Endothelial cell of coronary artery (primary cell): Measurements from ENCODE around the gene MOCS3. TPM values are rescaled to one million over a fixed set of nuclear protein-coding genes. Genes with fewer than 3 reads are reported as not detected.

Experiments
- total RNA-seq: library from RNA; depleted of rRNA; stranded (reverse); fragments of >200 nt; gene quantifications from 2 replicates; pipeline ENCODE4 v1.2.3, GENCODE V29; 2014

MOCS3 gene, protein sequence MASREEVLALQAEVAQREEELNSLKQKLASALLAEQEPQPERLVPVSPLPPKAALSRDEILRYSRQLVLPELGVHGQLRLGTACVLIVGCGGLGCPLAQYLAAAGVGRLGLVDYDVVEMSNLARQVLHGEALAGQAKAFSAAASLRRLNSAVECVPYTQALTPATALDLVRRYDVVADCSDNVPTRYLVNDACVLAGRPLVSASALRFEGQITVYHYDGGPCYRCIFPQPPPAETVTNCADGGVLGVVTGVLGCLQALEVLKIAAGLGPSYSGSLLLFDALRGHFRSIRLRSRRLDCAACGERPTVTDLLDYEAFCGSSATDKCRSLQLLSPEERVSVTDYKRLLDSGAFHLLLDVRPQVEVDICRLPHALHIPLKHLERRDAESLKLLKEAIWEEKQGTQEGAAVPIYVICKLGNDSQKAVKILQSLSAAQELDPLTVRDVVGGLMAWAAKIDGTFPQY
- 7.5 and 8.6 TPM in 2 replicates for total RNA-seq

DNA sequence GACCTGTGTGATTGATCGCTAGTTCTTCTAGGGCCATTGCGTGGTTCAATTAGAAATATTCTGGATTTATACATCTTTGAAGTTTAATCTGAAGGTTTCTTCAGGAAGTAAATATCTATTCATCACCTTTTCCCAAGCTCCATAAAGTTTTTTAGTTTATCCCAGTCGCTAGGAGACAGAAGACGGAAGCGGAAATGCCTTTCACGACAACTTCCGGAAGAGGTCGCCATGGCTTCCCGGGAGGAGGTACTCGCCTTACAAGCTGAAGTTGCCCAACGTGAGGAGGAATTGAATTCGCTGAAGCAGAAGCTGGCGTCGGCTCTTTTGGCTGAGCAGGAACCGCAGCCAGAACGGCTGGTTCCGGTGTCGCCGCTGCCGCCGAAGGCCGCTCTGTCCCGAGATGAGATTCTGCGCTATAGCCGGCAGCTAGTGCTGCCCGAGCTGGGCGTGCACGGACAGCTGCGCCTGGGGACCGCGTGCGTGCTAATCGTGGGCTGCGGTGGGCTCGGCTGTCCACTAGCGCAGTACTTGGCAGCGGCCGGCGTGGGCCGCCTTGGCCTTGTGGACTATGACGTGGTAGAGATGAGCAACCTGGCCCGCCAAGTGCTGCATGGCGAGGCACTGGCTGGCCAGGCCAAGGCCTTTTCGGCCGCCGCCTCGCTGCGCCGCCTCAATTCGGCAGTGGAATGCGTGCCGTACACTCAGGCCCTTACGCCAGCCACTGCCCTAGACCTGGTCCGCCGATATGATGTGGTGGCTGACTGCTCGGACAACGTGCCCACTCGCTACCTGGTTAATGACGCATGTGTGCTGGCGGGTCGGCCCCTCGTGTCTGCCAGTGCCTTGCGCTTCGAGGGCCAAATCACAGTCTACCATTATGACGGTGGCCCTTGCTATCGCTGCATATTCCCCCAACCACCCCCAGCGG lies at the start of gene MOCS3:
TSS of gene MOCS3 (plus strand) at position 204 of the 928 bp plus-strand sequence. CDS start at position 229, 25 bp downstream.

DNA sequence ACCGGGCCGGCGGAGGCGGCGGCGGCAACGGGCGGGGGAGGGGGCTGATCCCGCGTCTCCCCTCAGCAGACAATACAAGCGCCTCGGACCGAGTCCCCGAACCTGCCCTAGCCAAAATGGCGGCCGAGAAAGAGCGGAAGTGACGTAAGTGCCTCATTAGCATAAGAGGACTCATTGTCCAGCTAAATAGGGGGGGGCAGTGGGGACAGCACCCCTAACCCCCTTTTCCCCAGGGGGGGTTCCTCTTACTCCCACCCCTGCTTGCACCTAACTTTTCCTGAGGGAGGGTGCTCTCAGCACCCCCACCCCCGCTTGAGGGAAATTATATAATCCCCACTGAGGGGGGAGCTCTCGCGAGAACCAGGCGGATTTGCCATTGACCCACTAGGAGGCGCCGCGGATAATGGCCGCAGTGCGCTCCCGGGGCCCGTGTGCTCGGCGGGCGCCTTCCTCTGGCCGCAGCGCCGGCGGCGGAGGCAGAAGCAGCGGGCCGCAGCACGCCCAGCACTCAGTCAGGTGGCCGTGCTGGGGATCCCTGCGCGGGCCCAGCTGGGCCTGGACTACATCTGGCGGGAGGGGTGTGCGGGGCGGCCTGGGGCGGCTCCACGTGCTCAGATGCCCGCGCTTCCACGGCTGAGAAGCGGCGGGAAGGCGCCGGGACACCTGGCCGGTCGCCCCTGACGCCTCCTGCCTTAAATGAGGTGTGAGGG lies 27.2 kb upstream of the MOCS3 start, which contains the start of gene ADNP:
TSS of gene ADNP (minus strand) at position 132 of the 710 bp plus-strand sequence. CDS start 27,441 bp downstream, outside the sequence.

DNA sequence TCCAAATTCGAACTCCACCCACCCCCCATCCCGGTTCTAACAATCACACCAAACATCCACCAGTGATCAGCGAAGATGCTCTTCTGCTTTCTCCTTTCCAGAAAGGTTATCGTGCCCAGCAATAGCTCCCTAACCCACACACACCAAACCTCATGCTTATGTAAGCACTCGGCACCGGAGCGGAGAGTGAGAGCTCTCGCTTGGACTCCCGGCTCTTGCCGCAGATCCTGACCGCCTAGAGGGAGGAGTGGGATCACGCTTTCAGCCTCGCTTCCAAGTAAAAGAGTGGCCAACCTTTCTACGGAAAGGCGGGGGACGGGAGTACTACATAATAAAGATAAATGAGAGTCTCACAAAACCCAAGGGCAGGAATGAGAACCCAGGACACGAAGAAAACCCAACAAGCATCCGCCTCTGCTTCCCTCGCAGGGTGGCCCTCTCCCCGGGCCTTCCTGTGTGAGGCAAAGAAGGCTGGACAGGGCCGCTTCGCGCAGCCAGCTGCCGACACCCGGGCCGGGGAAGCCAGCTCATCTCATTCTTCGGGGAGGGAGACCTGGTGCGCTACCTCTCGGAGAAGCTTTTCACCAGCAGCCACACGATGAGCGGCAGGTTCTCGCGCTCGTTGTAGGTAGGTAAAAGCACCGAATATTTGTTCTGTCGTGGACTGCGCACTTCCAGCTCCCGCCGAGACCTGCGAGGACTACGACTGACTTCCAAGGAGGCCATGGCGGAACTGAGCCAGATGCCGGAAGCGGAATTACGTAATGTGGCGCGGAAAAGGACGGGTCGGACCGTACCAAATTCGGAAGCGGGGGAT lies 612 bp upstream of the MOCS3 start, which contains the start of gene DPM1:
TSS of gene DPM1 (minus strand) at position 735 of the 817 bp plus-strand sequence. CDS start at position 726, 9 bp downstream.

Other genes with a start within 250 kb of the MOCS3 start
- gene PARD6B, start 227.2 kb upstream of the MOCS3 start, total RNA-seq: 0.09 and 0.27 TPM in 2 replicates
- gene BCAS4, start 163.8 kb upstream of the MOCS3 start, total RNA-seq: 2.5 and 4.9 TPM in 2 replicates
- 23.8 and 32.2 TPM in 2 replicates for gene ADNP, start 27.4 kb upstream of the MOCS3 start, total RNA-seq
- gene DPM1, start 286 bp upstream of the MOCS3 start, total RNA-seq: 50.7 and 57.2 TPM in 2 replicates
- 6.0 and 8.6 TPM in 2 replicates for gene KCNG1, start 64.3 kb downstream of the MOCS3 start, total RNA-seq